Keratinocyte (primary cell): ENCODE data around the gene SUN5. TPM values are rescaled to one million over a fixed set of nuclear protein-coding genes. Genes with fewer than 3 reads are reported as not detected.

Experiments
- DNase-seq: peaks from one replicate; pipeline ENCODE4 v3.0.0-alpha.2; 2011; ENCODE audit warnings: low read depth, missing footprints, low spot score
- FAIRE-seq: peaks from 2 replicates; lab custom pipeline; 2011; peaks lifted over from hg19 to GRCh38; lab: Jason Lieb, UNC
- H2AFZ ChIP-seq: 2 replicates; pipeline ENCODE4 v1.6.0; 2012; ENCODE audit warnings: low read length, control low read depth, inconsistent platforms; ENCODE audit not compliant: control insufficient read depth
- H3K27ac ChIP-seq: 2 replicates; pipeline ENCODE4 v1.5.1; 2011; ENCODE audit warnings: low read length; ENCODE audit not compliant: control insufficient read depth, insufficient read depth
- H3K27me3 ChIP-seq: 3 replicates; pipeline ENCODE4 v1.6.0; 2011; ENCODE audit warnings: low read length; ENCODE audit not compliant: control insufficient read depth, insufficient read depth; ENCODE audit errors: extremely low read depth
- H3K36me3 ChIP-seq, 2 experiments: 2 replicates in 1 of 2; 3 replicates in 1 of 2; pipeline ENCODE4 v1.5.1; 2011; ENCODE audit warnings: low read length in 2 of 2, mild to moderate bottlenecking in 1 of 2; ENCODE audit not compliant: control insufficient read depth in 2 of 2, insufficient read depth in 2 of 2; ENCODE audit errors: extremely low read depth in 1 of 2
- H3K4me1 ChIP-seq: 3 replicates; pipeline ENCODE4 v1.5.1; 2011; ENCODE audit warnings: low read length; ENCODE audit not compliant: control insufficient read depth, insufficient read depth; ENCODE audit errors: extremely low read depth
- H3K4me2 ChIP-seq: 3 replicates; pipeline ENCODE4 v1.6.0; 2011; ENCODE audit warnings: low read depth, low read length; ENCODE audit not compliant: control insufficient read depth, insufficient read depth; ENCODE audit errors: extremely low read depth
- H3K4me3 ChIP-seq, 3 experiments: fragments of 200-600 bp in 1 of 3; sonication (generic) in 1 of 3; 2 replicates in 2 of 3; 3 replicates in 1 of 3; pipeline ENCODE4 v1.5.1; 2011 to 2016; ENCODE audit warnings: low read length in 3 of 3, mild to moderate bottlenecking in 3 of 3, control low read depth in 2 of 3, inconsistent platforms in 1 of 3, low read depth in 1 of 3, mixed read lengths in 1 of 3, mixed run types in 1 of 3, moderate library complexity in 1 of 3; ENCODE audit not compliant: control insufficient read depth in 2 of 3, insufficient read depth in 2 of 3; ENCODE audit errors: extremely low read depth in 1 of 3
- H3K79me2 ChIP-seq: 2 replicates; pipeline ENCODE4 v1.6.0; 2012; ENCODE audit warnings: low read length; ENCODE audit not compliant: control insufficient read depth, insufficient read depth
- H3K9ac ChIP-seq: 3 replicates; pipeline ENCODE4 v1.6.0; 2011; ENCODE audit warnings: low read length; ENCODE audit not compliant: control insufficient read depth, insufficient read depth; ENCODE audit errors: extremely low read depth
- H3K9me1 ChIP-seq: 3 replicates; pipeline ENCODE4 v1.6.0; 2011; ENCODE audit warnings: low read length; ENCODE audit not compliant: control insufficient read depth, insufficient read depth; ENCODE audit errors: extremely low read depth
- H3K9me3 ChIP-seq: 2 replicates; pipeline ENCODE4 v1.5.1; 2012; ENCODE audit warnings: low read depth, low read length; ENCODE audit not compliant: control insufficient read depth
- H4K20me1 ChIP-seq: 3 replicates; pipeline ENCODE4 v1.6.0; 2011; ENCODE audit warnings: low read length; ENCODE audit not compliant: control insufficient read depth, insufficient read depth; ENCODE audit errors: extremely low read depth
- CTCF ChIP-seq, 3 experiments: IDR thresholded peaks in 1 of 3; conservative IDR thresholded peaks in 1 of 3; optimal IDR thresholded peaks in 1 of 3; 2 replicates in 2 of 3; 3 replicates in 1 of 3; pipeline versions ENCODE3 to v1.5.1; 2011; ENCODE audit warnings: low read length in 3 of 3, mild to moderate bottlenecking in 3 of 3, moderate library complexity in 2 of 3, control low read depth in 1 of 3, inconsistent platforms in 1 of 3; ENCODE audit not compliant: insufficient read depth in 2 of 3; ENCODE audit errors: extremely low read depth in 1 of 3
- EZH2 ChIP-seq: IDR thresholded peaks from one replicate; pipeline ENCODE4 v1.6.1; 2012; ENCODE audit warnings: inconsistent platforms, mild to moderate bottlenecking, low read length, moderate library complexity
- dilution Hi-C: fragments of 300-500 bp; cut with MboI; formaldehyde crosslinking; loops from one replicate; pipeline ENCODE4 v1.7.0; 2020; ENCODE audit warnings: low sequenced_read_pairs; ENCODE audit not compliant: extremely low pct_ligation_motif_present
- polyA plus RNA-seq, 5 experiments: library from polyadenylated mRNA; depleted of rRNA in 3 of 5; stranded (reverse) in 3 of 5; stranded (forward) in 1 of 5; unstranded in 1 of 5; fragments of >200 nt; gene quantifications; 1 replicate in 1 of 5; 2 replicates in 3 of 5; 3 replicates in 1 of 5; pipeline versions ENCODE4 v1.2.1 to v1.2.3, GENCODE V29; 2011 to 2012; ENCODE audit warnings: missing spikeins in 2 of 5, low read depth in 1 of 5, low replicate concordance in 1 of 5

Gene SUN5
- polyA plus RNA-seq, 1 donor (not counting 4 experiments of a cell fraction or from before 2014, with no cell fraction given) = not detected

- dilution Hi-C loops = no loop called here
- no peaks in the 10 kb centered on the region for H3K27me3 ChIP-seq
- no peak for TF ChIP-seq CTCF (optimal IDR thresholded peaks at IDR 0.05 in 1 of 3, IDR thresholded peaks at IDR 0.05 in 1 of 3, conservative IDR thresholded peaks at IDR 0.05 in 1 of 3; ENCODE audit: extremely low read depth in 1 of 3, insufficient read depth in 2 of 3, low read length in 3 of 3)
- no peak for TF ChIP-seq EZH2
These were observed 31.0 kb downstream of the SUN5 start for GRCh38 chr20:32973077-32973717.

GRCh38 chr20:32972181-32973076 lies 31.8 kb downstream of the SUN5 start:
- DNase-seq = no peak
- Histone ChIP-seq H3K79me2 (no peaks in the 10 kb centered on the region), H3K27ac (no peak overlapping the region)

More at GRCh38 chr20:32973077-32973717, 31.0 kb downstream of the SUN5 start:
- Histone ChIP-seq H3K9me3 (no peaks in the 10 kb centered on the region), H3K4me3 (no peak overlapping the region), H2AFZ (no peak overlapping the region), H3K9me1 (no peaks in the 10 kb centered on the region), H3K79me2 (no peaks in the 10 kb centered on the region), H3K9ac (no peak overlapping the region), H3K27ac (no peak overlapping the region), H3K36me3 (no peaks in the 10 kb centered on the region), H3K4me2 (no peak overlapping the region), H4K20me1 (no peaks in the 10 kb centered on the region), H3K4me1 (no peaks in the 10 kb centered on the region)
- DNase-seq = no peak
- no peak for FAIRE-seq

More at GRCh38 chr20:32972181-32973076, 31.8 kb downstream of the SUN5 start:
- Histone ChIP-seq H2AFZ (no peak overlapping the region), H3K4me2 (no peak overlapping the region), H3K9me3 (no peaks in the 10 kb centered on the region), H3K4me3 (no peak overlapping the region), H3K9me1 (no peaks in the 10 kb centered on the region), H3K9ac (no peak overlapping the region), H3K36me3 (no peaks in the 10 kb centered on the region), H3K4me1 (no peaks in the 10 kb centered on the region), H3K27me3 (no peaks in the 10 kb centered on the region), H4K20me1 (no peaks in the 10 kb centered on the region)
- TF ChIP-seq EZH2 (no peak), CTCF (optimal IDR thresholded peaks at IDR 0.05 in 1 of 3, IDR thresholded peaks at IDR 0.05 in 1 of 3, conservative IDR thresholded peaks at IDR 0.05 in 1 of 3; ENCODE audit: extremely low read depth in 1 of 3, insufficient read depth in 2 of 3, low read length in 3 of 3) (no peak)
- FAIRE-seq = no peak
- dilution Hi-C loops = no loop called here
